ENCODE data around the gene CFAP45.

The CFAP45 gene

DNA sequence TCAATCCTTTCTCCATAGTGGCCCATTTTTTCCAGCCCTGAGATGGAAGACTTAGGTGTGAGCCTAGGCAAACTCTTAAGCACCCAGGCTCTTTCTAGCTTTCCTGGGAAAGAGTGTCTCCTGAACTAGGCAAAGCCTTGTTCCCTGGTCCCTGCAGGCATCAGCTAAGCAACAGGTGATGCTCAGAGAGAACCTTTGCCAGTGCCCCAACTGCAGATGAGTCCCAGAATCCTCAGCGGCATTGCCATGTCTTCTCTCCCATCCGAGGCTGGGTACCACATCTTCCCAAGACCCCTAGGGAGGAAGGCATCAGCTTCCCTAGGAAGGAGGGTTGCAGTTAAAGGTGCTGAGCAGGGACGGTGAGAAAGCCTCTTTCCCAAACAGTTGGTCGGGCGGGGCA, 29.3 kb downstream of the CFAP45 start:
- peaks cover 21% of the 10 kb centered on the region for H3K27me3 Mint-ChIP-seq (ENCODE audit: low read depth)
- no peak overlapping the region for H3K4me3 Mint-ChIP-seq
- H3K36me3 Mint-ChIP-seq (ENCODE audit: low read depth), result no peaks in the 10 kb centered on the region
- H3K9me3 Mint-ChIP-seq, result no peaks in the 10 kb centered on the region
- H3K27ac Mint-ChIP-seq, result no peak overlapping the region
- peaks cover 14% of the 10 kb centered on the region for H3K4me1 Mint-ChIP-seq (ENCODE audit: low read depth)

DNA sequence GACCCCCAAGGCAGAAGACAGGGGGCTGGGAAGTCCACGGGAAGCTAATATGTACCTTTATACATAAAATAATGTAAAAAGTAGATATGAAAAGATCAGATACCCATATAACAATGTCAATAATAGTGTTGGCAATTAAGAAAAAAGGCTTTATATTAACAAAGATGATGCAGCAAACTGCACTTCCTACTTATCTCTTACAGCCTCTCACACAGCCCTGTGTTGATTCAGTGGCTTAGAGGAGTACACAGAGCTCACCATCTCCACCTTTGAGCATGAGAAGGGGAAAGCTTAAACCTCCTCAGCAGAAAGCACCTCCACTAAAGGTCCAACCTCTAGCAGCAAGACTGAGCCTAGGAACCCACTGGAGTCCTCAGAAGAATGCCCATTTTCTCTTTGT, 30.4 kb downstream of the CFAP45 start:
- Mint-ChIP-seq H3K27me3 (ENCODE audit: low read depth) (peaks cover 22% of the 10 kb centered on the region), H3K4me1 (ENCODE audit: low read depth) (peaks cover 15% of the 10 kb centered on the region), H3K4me3 (no peak overlapping the region), H3K36me3 (ENCODE audit: low read depth) (no peaks in the 10 kb centered on the region), H3K9me3 (no peaks in the 10 kb centered on the region), H3K27ac (no peak overlapping the region)

DNA sequence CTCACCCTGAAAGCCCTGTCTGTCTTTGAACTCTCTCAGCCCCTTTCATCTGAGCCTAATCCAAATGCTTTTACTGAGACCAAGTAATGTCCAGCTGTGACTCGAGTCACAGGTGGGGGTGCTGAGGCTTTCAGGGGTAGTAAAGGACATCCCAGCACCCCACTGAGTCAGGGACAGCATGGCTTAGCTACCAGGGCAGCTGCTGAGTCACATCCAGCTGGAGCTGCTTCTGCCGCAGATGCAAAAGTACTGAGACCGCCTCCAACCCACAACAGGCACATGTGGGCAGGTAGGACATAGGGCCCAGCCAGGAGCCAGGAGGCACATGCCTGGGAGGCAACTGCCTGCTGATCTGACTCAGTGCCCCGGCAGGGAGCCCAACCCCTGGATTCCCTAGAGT, 30.8 kb downstream of the CFAP45 start:
- Mint-ChIP-seq H3K27ac (no peak overlapping the region), H3K36me3 (ENCODE audit: low read depth) (no peaks in the 10 kb centered on the region), H3K4me1 (ENCODE audit: low read depth) (peaks cover 15% of the 10 kb centered on the region), H3K4me3 (no peak overlapping the region), H3K27me3 (ENCODE audit: low read depth) (peaks cover 22% of the 10 kb centered on the region), H3K9me3 (no peaks in the 10 kb centered on the region)

DNA sequence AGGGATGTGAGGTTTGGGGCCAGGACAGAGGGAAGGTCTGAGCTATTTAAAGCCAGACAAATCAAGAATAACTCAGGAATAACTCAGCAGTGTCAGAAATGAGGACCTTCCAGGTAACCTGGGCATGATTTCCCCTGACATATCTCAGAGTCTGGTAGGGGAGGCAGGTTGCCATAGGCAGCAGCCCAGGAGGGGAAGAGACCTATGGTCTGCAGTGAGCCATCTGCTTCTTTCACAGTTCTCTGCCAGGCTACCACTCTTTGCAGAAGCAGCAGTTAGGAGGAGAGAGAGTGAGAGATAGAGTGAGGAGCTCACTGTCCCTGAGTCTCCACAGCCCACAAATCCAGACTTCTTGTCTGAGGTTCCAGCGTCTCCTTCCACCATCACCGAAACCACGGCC, 31.2 kb downstream of the CFAP45 start:
- no peaks in the 10 kb centered on the region for H3K36me3 Mint-ChIP-seq (ENCODE audit: low read depth)
- no peak overlapping the region for H3K4me3 Mint-ChIP-seq
- peaks cover 22% of the 10 kb centered on the region for H3K27me3 Mint-ChIP-seq (ENCODE audit: low read depth)
- no peaks in the 10 kb centered on the region for H3K9me3 Mint-ChIP-seq
- peaks cover 15% of the 10 kb centered on the region for H3K4me1 Mint-ChIP-seq (ENCODE audit: low read depth)
- H3K27ac Mint-ChIP-seq, result no peak overlapping the region

DNA sequence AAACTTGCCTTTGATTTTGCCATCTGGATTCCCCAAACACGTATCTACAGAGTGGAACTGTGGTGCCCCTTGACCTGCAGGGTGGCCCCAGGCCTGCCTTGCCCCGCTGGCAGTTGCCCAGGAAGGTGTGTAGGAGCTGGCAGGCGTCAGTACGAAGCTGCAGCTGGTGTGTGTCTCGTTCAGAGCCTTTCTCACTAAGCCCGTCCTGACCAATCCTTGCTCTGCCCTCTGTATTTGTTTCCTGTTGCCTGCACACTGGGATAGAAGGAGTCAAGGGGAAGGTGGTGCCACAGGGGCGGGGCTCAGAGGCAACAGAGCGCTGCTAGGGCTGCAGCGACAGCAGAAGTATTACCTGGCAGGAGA, 32.3 kb downstream of the CFAP45 start:
- Mint-ChIP-seq H3K27ac (no peak overlapping the region), H3K4me1 (ENCODE audit: low read depth) (peaks cover 15% of the 10 kb centered on the region), H3K27me3 (ENCODE audit: low read depth) (peaks cover 22% of the 10 kb centered on the region), H3K4me3 (no peak overlapping the region), H3K9me3 (no peaks in the 10 kb centered on the region), H3K36me3 (ENCODE audit: low read depth) (no peaks in the 10 kb centered on the region)

DNA sequence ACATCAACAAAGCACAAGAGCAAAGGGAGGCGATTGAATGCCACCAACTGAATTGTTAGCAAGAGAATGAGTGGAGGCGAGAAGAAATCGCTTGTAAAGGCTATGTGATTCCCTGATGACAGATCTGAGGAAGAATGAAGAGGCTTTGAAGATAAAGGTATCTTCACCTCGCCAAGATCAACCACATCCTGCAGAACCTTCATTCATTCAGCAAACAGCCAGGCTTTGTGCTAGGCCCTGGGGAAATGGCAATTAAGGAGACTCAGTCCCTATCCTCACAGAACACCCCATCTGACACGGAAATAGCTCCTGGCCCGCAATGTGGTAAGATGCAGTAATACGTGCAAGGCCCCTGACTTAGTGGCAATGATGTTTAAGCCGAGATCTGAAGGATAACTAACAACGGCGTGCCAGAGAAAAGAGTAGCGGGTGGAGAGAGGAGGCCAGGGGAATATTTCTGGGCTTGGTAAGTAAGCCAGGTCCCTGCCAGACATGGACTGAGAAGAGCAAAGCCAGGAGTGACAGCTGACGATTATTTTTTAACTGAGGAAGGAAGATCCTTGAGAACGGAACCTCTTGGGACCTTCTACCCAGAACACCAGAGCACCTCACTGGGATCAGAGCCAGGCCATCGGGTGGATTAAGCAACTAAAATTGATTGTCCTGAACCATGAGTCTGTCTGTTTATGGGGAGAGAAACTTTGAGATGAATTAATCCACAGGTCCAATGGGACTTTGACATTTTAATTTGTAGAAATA, 32.9 kb downstream of the CFAP45 start:
- Mint-ChIP-seq H3K27me3 (ENCODE audit: low read depth) (peaks cover 20% of the 10 kb centered on the region), H3K36me3 (ENCODE audit: low read depth) (no peaks in the 10 kb centered on the region), H3K9me3 (no peaks in the 10 kb centered on the region), H3K27ac (no peak overlapping the region), H3K4me1 (ENCODE audit: low read depth) (peaks cover 15% of the 10 kb centered on the region), H3K4me3 (no peak overlapping the region)

DNA sequence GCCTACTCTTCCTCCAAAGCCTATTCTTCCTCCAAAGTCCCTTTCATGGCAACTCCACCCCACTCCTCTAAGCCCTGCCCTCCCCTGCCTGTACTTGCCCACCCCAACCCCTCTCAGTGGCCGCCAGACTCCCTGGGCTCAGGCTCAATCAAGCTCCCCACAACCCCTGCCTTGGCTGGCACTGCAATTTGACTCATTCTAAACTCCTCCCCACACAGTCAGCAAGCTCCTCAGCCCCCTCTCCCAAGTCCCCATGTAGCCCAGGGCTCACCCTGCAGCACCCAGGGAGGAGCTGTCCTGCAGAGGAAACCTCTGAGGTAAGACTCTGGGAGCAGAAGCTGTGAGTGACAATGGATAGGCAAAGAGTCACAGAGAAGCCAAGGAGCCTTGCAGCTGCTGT, 33.9 kb downstream of the CFAP45 start:
- Mint-ChIP-seq H3K36me3 (ENCODE audit: low read depth) (no peaks in the 10 kb centered on the region), H3K27ac (no peak overlapping the region), H3K9me3 (no peaks in the 10 kb centered on the region), H3K27me3 (ENCODE audit: low read depth) (peaks cover 27% of the 10 kb centered on the region), H3K4me1 (ENCODE audit: low read depth) (peaks cover 15% of the 10 kb centered on the region), H3K4me3 (no peak overlapping the region)

DNA sequence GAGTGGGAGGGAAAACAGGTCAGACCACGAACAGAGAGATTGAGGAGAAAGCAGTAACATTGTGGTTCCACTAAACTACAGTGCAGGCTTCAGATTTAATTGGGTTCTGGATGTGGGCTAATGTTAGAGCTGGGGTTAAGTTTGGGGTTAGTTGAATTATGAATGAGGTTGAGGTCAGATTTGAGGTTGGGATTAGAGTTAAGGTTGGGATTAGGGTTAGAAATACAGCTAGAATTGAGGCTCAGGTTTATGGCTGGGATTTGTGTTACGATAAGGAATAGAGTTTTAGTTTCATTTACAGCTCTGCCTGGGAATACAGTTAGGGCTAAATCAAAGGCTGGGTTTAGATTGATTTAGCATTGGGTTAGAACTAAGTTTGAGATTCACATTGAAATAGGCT, 35.7 kb downstream of the CFAP45 start:
- Mint-ChIP-seq H3K36me3 (ENCODE audit: low read depth) (no peaks in the 10 kb centered on the region), H3K9me3 (no peaks in the 10 kb centered on the region), H3K4me1 (ENCODE audit: low read depth) (peaks cover 14% of the 10 kb centered on the region), H3K27ac (no peak overlapping the region), H3K4me3 (no peak overlapping the region), H3K27me3 (ENCODE audit: low read depth) (peaks cover 27% of the 10 kb centered on the region)

DNA sequence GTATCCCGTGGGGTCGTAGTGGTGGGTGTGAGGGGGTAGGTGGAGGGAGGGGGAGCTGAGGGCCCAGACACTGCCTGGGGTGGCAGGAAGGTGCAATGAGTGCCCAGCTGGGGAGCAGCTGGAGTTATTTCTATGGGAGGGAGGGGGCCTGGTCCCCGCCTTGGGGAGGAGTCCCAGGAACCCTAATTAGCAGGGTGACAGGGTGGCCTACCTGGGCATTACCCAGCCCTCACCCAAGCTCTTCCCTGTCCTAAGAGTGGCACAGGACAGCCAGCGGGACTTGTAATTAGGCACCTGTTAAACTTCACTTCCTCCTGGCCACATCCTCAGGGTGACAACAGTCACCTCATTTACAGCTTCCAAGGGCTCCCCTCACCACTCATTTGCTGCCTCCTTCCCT, 37.4 kb downstream of the CFAP45 start, which contains the start of gene VSIG8:
TSS of gene VSIG8 (minus strand) at position 101 of the 400 bp plus-strand sequence. CDS start 136 bp downstream, outside the sequence.
- H3K27me3 Mint-ChIP-seq (ENCODE audit: low read depth), result peaks cover 27% of the 10 kb centered on the region
- H3K9me3 Mint-ChIP-seq, result no peaks in the 10 kb centered on the region
- no peak within 1 kb of the TSS for H3K4me3 Mint-ChIP-seq
- H3K4me1 Mint-ChIP-seq (ENCODE audit: low read depth), result peaks cover 14% of the 10 kb centered on the region
- H3K36me3 Mint-ChIP-seq (ENCODE audit: low read depth), result no peaks in the 10 kb centered on the region
- H3K27ac Mint-ChIP-seq, result no peak within 1 kb of the TSS

DNA sequence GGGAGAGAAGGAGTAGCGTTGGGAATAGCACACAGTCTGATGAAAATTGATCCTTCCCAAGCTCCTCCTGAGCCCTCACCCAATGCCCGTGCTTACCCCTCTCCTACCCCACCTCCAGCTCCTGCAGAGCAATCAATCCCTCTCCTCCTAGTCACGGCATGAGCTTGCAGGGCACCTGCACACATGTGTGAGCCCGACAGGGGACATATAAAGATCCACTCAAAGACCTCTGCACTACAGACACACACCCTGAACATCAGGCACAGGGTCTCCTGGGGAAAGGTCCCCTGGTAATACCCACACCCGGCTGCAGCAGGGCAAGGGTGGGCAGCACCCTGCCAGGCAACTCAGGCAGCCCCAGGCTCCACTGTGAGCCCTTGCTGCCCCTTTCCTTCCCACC, 37.9 kb downstream of the CFAP45 start:
- peaks cover 12% of the 10 kb centered on the region for H3K4me1 Mint-ChIP-seq (ENCODE audit: low read depth)
- H3K36me3 Mint-ChIP-seq (ENCODE audit: low read depth), result no peaks in the 10 kb centered on the region
- H3K9me3 Mint-ChIP-seq, result no peaks in the 10 kb centered on the region
- H3K27me3 Mint-ChIP-seq (ENCODE audit: low read depth), result peaks cover 24% of the 10 kb centered on the region
- no peak overlapping the region for H3K4me3 Mint-ChIP-seq
- H3K27ac Mint-ChIP-seq, result no peak overlapping the region

DNA sequence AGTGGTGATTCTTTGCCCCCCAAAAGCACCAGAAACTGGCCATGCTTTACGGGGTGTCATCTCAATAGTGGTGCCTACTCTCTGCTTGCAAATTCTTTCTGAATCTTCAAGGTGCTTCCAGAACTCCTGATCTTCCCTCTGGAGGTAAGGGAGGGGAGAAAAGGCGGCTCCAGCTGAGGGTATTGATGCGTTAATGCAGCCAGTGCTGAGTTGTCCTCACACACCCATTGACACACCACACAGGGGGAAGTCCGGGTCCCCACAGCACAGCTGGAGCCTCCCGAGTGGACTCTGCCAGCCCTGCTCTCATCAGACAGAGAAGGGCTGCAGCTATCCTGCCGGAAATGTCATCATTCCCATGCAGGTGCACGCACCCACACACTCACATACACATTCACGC, 38.7 kb downstream of the CFAP45 start:
- peaks cover 5% of the 10 kb centered on the region for H3K4me1 Mint-ChIP-seq (ENCODE audit: low read depth)
- H3K9me3 Mint-ChIP-seq, result no peaks in the 10 kb centered on the region
- H3K4me3 Mint-ChIP-seq, result no peak overlapping the region
- no peak overlapping the region for H3K27ac Mint-ChIP-seq
- peaks cover 18% of the 10 kb centered on the region for H3K27me3 Mint-ChIP-seq (ENCODE audit: low read depth)
- no peaks in the 10 kb centered on the region for H3K36me3 Mint-ChIP-seq (ENCODE audit: low read depth)

DNA sequence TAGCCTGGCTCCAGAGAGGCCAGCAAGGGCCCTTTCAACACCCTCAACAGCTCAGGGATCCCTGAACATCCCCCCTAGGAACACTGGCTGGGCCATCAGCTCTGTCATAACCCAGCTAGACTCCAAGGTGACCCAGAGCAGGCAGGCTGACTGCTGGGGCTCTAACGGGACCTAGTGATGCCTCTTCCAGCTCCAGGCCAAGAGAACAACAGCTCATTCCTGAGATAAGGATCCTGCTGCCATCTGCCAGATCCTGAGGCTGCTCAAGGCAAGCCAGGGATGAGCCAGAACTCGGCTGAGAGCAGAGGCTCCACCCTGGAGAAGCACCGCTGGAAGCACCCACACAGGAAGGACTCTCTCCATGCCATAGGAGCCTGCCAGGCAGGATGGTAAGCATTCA, 39.5 kb downstream of the CFAP45 start:
- H3K27ac Mint-ChIP-seq, result no peak overlapping the region
- H3K27me3 Mint-ChIP-seq (ENCODE audit: low read depth), result peaks cover 10% of the 10 kb centered on the region
- H3K4me3 Mint-ChIP-seq, result no peak overlapping the region
- H3K36me3 Mint-ChIP-seq (ENCODE audit: low read depth), result no peaks in the 10 kb centered on the region
- peaks cover 2% of the 10 kb centered on the region for H3K4me1 Mint-ChIP-seq (ENCODE audit: low read depth)
- no peaks in the 10 kb centered on the region for H3K9me3 Mint-ChIP-seq

DNA sequence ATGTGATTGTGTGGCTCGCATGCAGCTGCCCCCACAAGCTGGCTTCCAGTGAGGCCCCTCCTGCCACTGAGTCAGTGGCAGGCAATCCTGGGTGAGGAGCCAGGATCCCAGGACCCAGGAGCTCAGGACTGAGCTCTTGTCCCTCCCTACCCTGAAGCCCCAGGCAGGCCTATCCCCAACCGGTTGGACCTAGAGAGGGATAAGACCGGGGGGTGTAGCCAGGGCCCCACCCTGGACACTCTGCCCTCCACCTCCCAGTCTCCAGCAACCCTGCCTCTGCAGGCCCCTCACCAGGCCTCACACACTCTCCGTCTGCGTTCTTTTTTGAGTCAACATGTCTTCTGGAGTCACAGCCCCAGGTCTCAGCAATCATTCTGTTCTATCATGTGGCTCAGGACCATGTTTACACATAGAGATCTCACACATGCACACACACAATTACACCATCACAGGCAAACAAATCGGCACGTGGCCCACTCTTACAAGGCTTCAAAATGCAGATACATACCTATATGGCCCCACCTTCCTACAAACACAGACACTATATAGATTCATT, 40.1 kb downstream of the CFAP45 start:
- Mint-ChIP-seq H3K36me3 (ENCODE audit: low read depth) (peaks cover 1% of the 10 kb centered on the region), H3K4me1 (ENCODE audit: low read depth) (peaks cover 4% of the 10 kb centered on the region), H3K4me3 (no peak overlapping the region), H3K27ac (no peak overlapping the region), H3K9me3 (no peaks in the 10 kb centered on the region), H3K27me3 (ENCODE audit: low read depth) (peaks cover 14% of the 10 kb centered on the region)

DNA sequence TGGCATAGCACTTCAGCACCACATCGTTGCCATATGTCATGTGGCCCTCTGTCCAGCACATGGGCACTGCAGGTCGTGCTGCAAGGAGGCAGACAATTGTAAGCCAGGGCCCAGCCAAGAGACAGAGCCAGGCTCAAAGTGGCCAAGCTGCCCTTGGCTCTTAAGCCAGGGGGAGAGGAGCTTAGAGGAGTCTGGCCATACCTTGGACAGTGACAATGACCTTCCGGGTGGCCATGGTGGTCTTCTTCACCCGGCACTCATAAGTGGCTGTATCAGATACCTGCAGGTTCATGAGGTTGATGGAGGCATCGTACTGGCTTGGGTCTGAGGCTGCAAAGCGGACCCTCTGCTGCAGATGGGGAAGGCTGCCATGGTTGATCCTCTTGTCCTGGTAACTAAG, 42.1 kb downstream of the CFAP45 start:
- no peak overlapping the region for H3K27ac Mint-ChIP-seq
- peaks cover 27% of the 10 kb centered on the region for H3K27me3 Mint-ChIP-seq (ENCODE audit: low read depth)
- peaks cover 10% of the 10 kb centered on the region for H3K4me1 Mint-ChIP-seq (ENCODE audit: low read depth)
- H3K4me3 Mint-ChIP-seq, result no peak overlapping the region
- no peaks in the 10 kb centered on the region for H3K9me3 Mint-ChIP-seq
- peaks cover 1% of the 10 kb centered on the region for H3K36me3 Mint-ChIP-seq (ENCODE audit: low read depth)

DNA sequence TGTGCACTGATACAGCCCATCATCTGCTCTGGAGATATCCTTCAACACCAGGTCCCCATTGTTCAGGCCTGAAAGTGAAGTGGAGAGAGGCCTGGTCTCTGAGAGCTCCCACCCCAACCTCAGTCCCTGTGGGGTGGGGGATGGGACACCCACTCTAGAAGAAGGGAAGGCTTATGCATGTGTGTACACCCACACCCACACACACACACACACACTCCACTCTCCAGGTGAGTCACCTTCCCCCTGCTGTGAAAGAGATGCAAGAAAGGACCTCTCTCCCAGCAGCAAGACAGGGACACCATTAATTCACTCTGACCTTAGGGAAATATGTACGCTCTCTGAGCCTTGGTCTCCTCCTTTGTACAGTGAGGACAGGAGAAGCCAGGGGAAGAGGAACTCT, 43.4 kb downstream of the CFAP45 start:
- H3K36me3 Mint-ChIP-seq (ENCODE audit: low read depth), result peaks cover 1% of the 10 kb centered on the region
- H3K4me1 Mint-ChIP-seq (ENCODE audit: low read depth), result peaks cover 10% of the 10 kb centered on the region
- no peaks in the 10 kb centered on the region for H3K9me3 Mint-ChIP-seq
- H3K4me3 Mint-ChIP-seq, result no peak overlapping the region
- H3K27me3 Mint-ChIP-seq (ENCODE audit: low read depth), result peaks cover 30% of the 10 kb centered on the region
- no peak overlapping the region for H3K27ac Mint-ChIP-seq
